Measurements from ENCODE around the gene LDLRAD4.
"Not testable (repeated sequence)": the region's sequence is repeated elsewhere in the genome, so short reads cannot be mapped to it uniquely, and the experiment has no call there.

Gene LDLRAD4

DNA sequence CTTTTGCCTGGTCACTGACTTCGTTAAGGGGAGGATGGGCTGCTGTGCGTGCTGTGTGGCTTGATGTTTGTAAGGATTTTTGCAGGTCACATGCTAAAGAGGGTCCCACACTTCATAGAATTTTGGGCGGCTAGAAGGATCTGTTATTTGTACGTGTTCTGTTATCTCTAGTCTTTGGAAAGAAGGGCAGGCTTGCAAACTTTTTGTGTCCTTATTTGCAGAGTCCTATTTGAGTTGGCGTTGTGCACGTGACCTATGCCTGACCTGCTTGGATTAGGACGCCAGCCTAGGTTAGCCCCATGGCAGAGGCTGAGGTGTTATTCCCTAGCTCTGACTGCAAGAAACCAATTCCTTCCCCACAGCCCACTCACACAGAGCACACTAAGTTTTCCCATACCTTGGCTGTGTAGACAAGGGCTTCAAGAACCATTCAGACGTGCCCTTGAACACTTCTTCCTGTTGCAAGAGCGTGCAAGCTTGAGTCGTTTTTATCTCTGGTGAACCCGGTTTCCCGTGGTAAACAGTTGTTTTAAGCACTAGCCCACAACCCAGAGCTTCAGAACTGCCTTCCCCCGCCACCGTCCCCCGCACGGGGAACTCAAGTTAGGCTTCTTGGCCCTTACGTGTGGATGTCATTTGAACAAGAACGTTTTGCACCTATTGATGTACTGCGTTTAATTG lies 94.6 kb downstream of the LDLRAD4 start:
- no peak for DNase-seq

DNA sequence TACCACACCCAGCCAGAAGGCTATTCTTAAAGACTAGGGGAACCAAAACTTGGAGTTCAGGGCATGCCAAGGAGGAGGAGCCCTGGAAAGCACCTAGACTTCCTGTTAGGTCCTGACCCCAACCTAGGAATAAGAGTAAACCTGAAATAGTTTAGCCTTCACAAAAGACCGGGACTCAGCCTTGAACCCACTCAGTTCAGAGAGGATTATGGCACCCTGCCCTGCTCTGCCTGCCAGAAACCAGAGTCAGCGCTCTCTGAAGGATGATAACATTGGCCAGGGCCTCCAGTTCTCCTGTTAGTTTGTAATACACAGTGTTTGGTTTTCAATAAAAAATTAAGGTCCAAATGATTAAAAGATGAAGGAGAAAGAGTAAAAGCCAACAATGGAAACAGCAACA lies 96.4 kb downstream of the LDLRAD4 start:
- DNase-seq, result no peak

DNA sequence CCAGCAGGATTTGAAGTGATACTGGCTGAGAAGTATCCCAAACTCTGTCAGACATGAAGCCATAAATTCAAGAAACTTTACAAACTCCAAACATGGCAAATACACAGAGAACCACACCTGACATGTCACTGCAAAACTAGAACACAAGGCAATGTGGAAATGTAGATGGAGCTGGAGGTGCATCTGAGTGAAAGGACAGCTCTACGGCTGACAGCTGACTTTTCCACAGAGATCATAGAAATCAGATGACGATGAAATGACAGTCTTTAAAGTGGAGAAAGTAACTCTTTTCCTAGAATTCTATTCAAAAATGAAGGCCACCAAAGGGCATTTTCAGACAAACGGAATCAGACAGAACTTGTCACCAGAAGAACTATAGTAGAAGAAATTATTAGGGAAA lies 97.5 kb downstream of the LDLRAD4 start:
- no peak for DNase-seq

DNA sequence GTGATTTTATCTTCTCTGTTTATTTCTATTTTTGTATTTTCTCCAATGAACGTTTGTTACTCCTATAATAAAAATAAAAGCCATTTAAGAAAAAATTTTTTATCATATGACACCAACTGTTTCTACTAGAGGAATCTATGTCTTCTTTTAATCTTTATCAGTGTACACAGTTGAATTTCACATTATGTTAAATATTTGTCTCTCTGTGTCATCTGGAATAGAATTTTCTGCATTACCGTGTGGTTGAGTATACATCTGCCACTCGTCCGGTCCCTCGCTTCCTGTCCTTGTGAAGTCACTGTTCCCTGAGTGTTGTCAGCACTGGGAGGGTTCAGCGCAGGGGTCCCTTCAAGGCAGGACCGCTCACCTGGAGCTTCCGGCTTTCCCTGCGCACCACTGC lies 99.2 kb downstream of the LDLRAD4 start:
- DNase-seq, result no peak

DNA sequence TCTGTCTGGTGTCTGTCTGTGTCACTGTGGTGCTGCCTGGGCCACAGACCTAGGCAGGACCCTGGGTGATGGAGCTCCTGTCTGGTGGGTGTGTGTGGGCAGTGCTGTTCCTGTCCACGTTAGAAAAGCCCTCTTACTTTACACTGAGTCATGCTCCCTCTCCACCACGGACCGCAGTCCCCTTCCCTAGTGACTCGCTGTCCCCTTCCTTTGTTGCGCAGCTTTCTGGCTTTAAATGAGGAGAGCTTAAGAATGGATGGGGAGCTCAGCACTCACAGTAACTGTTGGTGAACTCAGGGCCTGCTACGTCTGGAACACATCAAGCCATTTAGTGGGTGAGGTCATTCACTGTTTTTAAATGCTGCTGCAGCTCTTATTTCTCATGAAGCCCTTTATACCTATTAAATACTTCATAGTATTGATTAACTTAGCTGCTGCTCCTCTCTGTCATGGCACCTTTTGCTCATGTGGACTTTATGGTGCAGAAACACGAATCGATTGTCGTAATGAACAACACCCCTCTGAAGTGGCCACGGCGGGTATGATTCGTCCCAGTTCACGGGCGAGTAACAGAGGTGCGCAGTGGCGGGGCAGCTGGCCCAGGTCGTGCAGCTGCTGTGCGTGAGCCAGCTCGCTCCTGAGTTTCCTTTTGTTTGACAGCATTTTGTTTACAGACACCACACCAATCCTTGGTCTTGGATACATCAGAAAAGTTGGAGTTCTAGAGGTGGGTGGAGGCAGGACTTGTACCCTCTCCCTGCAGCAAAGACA lies 100.4 kb downstream of the LDLRAD4 start:
- no peak for DNase-seq

DNA sequence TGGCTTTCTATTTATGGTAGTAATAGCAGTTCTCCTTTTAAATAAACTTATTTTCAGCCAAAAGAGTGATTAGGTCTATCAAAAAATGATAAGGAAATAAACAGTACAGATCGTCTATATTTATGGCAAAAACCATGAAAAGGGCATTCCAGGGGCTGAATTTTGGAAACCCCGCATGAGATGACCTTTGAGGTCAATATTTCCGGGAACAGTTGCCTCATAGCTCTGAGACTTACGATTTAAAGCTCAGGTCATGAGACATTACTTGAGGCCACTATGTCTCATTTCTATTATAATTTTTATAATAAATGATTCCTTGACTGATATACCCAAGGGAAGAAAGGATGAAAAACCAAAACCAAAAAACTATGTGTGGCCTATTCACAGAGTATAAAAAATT lies 101.1 kb downstream of the LDLRAD4 start:
- no peak for DNase-seq

DNA sequence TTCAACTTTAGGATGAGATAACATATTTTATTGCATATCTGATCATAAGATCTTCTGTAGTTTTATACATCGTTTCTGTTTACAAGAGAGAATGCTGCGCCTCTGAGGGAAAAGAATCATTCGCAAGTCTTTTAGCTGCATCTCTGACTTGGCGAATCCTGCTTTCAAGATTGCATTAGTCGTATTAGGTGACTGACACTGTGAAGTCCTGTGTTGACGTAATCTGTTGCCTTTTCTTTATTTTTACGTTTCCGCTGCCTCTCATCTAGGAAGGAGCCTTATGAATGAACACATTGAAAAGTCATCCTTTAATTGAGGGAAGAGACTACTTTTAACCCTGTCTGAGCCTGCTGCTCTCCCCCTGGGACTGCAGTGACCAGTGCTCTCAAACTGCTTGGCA lies 101.5 kb downstream of the LDLRAD4 start:
- DNase-seq, result no peak

DNA sequence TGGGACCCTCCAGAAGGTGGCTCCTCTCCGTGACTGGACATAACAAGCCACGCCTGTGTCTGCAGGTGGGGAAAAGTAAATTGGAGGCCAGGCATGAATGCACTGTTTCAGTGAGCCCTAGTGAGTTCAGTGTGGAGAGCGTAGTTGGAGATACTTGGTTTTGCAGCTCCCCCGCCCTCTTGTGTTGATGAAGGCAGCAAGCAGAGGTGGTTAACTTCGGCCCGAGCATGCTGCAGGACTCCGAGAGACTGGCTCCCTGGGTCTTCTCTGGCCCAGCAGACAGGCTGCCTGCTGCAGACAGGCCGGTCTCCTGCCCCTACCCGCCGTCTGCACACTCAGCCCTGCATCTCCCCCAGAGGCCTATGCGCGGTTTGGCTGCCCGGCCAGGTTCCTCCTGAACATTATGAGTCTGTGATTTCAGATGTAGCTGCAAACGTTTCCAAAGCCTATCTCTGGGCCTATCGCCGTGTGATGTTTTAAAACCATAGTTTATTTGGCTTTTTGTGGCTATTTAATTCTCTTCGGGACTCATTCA lies 102.4 kb downstream of the LDLRAD4 start:
- DNase-seq, result no peak

DNA sequence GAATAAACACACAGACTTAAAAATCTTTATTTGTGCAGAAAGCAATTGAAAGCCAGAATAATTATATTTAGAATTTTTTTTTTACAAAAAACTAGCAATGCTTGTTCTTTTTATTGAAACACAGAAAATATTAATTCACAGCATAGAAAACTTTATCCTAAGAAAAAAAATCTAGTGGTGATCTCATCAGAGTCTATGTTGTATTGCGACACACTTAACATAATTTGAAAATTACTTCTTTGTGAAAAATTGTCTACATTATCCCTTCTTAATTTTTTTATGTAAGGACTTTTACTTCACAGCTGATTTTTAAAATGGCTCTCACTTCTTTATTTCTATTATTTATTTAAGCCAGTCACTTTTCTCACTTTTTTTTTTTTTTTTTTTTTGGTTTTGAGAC lies 103.4 kb downstream of the LDLRAD4 start:
- DNase-seq, result no peak

DNA sequence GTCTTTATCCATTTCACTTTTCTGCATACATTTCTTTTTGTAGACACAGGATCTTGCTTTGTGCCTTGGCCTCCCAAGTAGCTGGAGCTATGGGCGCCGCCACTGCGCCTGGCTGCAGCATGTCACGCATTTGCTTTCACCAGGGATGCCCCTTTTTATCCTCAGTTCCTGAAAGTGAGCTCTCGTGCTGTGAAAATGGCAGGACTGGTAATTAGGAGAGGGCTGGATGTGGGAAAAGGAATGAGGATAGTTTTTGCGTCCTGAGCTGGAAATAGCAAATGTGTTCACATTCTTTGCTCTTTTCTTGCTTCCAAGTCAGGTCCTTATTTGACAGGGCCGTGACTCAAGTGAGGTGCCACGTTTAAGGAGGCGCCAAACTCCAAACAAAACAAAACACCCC lies 104.6 kb downstream of the LDLRAD4 start:
- no peak for DNase-seq

DNA sequence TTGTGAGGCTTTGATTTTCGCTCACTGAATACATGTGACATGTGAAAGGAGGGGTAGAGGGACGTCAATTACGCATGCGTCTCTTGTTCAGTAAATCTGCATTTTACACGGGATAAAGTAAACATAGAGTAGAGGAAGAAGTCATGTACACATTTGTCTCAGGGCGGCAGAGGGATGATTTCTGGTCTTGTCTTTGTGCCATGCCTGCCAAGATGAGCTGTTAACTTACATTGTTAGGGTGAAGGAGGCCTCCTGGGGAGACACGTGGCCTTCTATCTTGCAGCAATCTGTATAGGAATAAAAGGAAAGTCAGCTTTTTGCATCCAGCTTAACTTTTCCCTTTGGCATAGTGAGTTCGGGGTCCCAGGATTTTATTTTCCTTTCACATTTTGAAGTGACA lies 106.3 kb downstream of the LDLRAD4 start:
- no peak for DNase-seq

DNA sequence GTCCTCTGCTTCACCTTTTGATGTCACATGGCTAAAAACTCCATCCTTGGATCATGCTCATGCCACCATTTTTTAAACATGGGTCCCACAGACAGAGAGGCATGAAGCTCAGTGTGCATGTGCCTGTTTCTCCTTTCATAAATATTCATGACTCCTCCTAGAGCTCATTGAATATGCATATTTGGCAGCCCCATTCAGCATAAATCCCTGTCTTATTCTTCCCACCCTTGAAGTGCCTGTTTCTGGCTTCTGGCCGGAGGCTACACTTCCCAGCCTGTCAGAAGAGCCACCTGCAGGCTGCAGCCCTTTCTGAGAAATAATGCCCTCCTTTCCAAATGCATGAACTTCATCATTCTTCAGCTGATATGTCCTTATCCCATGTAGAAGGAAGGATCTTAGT lies 109.7 kb downstream of the LDLRAD4 start:
- no peak for DNase-seq

DNA sequence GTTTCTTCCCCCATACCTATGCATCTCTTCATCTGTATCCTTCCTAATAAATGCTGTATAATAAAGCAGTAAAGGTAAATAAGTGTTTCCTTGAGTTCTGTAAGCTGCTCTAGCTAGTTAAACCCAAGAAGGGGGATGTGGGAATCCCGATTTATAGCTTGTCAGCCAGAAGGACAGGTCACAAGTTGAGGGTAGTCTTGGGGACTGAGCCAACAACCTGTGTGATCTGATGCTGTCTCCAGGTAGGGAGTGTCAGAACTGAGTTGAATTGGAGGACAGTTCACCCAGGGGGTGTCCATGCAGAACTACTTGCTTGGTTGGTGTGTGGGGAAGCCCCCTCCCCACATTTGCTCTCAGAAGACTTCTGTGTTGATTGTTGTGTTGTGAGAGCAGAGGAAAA lies 112.4 kb downstream of the LDLRAD4 start:
- no peak for DNase-seq

DNA sequence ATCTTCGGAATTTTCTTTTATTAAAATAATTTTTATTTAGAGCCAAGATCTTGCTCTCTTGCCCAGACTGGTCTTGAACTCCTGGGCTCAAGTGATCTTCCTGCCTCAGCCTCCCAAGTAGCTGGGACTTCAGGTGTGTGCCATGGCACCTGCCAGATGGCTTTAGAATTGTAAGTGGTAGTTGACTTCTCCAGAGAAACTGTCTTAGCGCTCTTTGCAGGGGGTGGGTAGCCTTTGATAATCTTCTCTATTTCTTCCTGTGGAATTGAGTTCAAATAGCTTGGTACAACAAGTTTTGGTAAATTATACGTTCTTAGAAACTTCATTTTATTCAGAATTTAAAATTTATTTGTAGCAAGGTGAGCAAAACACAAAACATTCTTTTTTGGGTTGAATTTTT lies 113.3 kb downstream of the LDLRAD4 start:
- no peak for DNase-seq

DNA sequence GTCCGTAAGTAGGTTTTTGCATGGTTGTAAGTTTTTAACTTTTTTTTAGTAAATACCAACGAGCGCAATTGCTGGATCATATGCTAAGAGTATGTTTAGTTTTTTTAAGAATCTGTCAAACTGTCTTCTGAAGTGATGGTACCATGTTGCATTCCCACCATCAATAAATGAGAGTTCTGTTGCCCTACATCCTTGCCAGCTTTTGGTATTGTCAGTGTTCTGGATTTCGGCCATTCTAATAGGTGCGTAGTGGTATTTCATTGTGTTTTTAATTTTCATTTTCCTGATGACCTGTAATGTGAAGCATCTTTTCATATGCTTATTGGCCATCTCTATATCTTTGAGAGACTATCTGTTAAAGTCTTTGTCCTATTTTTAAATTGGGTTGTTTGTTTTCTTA lies 114.3 kb downstream of the LDLRAD4 start:
- DNase-seq, result no peak

DNA sequence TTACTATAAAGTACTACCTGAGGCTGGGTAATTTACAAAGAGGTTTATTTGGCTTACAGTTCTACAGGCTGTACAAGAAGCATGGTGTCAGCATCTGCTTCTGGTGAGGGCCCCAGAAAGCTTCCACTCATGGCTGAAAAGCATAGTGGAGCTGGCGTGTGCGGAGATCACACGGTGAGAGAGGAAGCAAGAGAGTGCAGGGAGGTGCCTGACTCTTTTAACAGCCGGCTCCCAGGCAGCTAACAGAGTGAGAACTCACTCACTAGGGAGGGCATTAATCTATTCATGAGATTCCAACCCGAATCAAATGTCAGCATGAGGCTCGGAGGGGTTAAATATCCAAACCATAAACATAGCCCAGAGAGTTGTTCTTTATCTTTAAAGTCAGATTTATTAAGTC lies 117.3 kb downstream of the LDLRAD4 start:
- no peak for DNase-seq

DNA sequence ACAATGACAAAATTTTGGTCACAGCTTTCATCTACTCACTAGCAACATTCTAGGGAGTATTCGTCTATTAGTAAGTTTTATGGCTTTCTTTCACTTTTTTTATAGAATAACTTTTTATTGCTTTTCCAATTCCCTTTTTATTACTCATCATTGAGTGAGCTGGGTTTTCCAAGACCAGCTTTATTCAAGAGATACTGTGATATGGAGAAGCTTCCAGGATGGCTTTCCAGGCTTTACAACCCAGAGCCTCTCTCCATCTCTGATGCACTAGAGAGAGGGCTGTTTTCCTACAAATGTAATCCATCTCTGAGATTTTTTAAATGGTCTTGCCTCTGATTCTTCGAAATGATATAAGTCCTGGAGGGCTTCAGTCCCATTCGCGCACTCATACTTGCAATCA lies 118.3 kb downstream of the LDLRAD4 start:
- no peak for DNase-seq

DNA sequence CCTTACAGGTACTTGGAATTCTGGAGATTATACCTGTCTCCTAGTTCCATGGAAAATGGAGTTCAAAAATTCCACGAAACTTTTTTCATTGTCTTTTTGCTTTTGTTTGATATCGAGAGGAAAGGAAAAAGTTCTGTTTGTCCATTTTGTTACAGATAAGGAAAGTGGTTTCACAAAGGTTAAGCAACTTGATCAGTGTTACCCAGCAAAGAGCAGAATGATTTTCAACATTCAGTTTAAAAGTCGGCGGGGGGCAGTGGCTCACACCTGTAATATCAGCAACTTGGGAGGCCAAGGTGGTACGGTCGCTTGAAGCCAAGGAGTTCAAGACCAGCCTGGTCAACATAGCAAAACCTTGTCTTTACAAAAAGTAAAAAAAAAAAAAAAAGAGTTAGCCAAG lies 118.8 kb downstream of the LDLRAD4 start:
- DNase-seq, result no peak

DNA sequence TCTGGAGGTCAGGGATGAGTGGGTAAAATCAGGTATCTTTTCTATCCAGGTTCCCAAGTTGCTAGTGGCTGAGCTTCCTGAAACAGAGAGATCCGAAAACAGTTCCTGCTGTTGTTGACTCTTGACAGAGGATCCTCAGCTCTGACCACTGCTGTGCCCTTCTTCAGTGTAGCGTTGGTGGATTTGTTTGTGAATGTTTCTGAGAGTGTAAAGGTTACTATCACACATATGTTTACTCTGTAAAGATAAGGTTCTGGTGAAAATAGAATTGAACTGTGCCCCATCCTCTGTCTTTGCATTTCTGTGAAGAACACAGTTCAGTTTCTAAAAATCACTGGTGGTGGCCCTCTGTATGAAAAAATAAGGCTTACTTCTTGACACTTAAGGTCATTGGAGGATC lies 119.8 kb downstream of the LDLRAD4 start:
- DNase-seq, result no peak

DNA sequence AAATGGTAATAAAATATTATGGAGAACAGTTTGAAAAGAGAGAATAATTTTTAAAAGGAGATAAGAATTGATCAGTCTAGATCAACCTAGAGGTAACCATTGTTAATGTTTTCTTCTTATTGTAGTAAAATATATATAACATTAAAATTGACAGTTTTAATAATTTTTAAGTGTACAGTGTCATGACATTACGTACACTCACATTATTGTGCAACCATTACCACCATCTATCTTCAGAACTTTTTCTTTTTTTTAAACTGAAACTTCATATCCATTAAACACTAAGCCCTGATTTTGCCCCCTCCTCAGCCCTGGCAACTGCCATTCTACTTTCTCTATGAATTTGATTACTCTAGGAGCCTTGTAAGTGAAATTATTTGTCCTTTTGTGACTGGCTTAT lies 121.1 kb downstream of the LDLRAD4 start:
- DNase-seq, result no peak

DNA sequence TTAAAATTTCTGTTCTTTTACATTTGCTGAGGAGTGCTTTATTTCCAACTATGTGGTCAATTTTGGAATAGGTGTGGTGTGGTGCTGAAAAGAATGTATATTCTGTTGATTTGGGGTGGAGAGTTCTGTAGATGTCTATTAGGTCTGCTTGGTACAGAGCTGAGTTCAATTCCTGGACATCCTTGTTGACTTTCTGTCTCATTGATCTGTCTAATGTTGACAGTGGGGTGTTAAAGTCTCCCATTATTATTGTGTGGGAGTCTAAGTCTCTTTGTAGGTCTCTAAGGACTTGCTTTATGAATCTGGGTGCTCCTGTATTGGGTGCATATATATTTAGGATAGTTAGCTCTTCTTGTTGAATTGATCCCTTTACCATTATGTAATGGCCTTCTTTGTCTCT lies 127.9 kb downstream of the LDLRAD4 start:
- DNase-seq, result not testable (repeated sequence)

DNA sequence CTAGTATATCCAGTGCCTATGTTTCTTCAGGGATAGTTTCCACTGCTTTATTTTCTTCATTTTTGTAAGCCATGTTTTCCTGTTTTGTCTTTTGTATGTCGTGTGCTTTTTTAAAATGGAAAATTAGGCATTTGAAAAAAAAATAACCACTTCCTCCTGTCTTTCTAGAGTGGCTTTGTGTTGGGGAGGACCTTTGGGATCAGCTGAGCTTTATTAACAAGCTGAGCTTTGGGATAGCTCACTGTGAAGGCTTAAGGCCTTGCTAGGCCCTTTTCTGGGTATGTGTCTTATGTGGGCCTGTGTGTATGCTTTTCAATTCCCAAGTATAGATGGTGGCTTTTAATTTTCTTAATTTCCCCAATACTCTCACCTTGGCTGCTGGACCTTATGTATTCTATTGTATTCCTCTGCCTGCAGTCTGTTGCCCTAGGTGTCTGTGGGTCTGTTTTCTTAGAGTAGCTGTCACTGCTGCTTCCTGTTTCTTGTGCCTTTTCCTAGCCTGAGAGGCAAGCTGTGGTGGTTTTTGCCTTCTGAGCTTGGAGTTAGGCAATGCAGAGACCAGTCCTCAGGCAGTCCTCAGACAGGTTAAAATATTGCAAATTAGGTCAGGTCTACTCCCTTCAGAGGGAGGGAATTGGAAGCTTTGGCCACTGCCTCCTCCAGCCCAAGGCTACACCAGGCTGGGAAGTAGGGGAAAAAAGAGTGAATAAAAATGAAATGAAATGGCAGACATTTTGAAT lies 134.7 kb downstream of the LDLRAD4 start:
- DNase-seq, result no peak

DNA sequence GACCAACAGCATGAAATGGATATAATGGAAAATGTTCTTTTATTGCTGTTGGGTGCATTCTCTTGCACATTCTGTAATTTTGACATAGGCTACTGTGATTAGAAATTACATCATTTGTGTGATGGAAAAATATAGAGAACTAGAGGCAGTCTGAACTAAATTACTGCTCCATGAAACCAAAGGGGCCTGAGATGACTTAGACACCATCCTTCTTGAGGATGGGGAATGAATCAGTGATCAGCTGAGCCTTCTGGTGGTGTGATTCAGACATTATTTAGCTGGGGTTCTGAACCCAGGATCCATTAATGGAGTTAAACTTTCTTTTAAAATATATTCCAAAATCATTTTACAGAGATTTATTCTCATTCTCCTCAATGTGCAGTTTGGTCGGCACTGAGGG lies 135.8 kb downstream of the LDLRAD4 start:
- DNase-seq, result no peak

DNA sequence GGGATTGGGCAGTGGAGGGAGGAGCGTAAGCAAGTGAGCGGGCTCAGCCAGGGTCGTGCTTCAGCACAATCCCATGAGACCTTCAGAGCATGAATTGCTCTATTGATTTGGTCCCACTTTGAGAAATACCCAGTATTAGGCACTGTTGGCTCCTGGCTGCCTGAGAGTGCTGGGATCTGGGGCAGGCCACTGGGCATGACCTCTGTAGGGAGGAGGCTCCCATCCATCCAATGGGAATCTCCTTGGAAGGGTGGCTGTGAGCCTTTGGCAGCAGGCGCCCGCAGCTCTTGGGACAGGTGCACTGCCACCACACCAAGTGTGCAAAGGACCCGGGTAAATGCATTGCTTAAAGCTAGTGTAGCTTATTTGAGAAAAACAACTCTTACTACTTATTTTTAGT lies 137.5 kb downstream of the LDLRAD4 start:
- DNase-seq, result no peak

Data from DMS 273 treated with DMSO at 0.1 percent for 48 hours (cell line).